AG09309 (cell line): ENCODE results near the gene MRC2.

Source experiments
- DNase-seq: peaks from one replicate; pipeline ENCODE4 v3.0.0-alpha.2; 2010; ENCODE audit warnings: low read depth
- H3K4me3 ChIP-seq: 2 replicates; pipeline ENCODE4 v1.5.1; 2011; ENCODE audit warnings: mild to moderate bottlenecking, low read depth, low read length, moderate library complexity; ENCODE audit not compliant: control insufficient read depth
- CTCF ChIP-seq: IDR thresholded peaks from 2 replicates; pipeline ENCODE4 v1.5.1; 2011; ENCODE audit warnings: mild to moderate bottlenecking, low read depth, low read length, inconsistent platforms; ENCODE audit not compliant: insufficient read depth, control insufficient read depth; ENCODE audit errors: missing control alignments

The MRC2 gene

GRCh38 chr17:62674841-62675240 lies 47.4 kb downstream of the MRC2 start:
- TF ChIP-seq CTCF = no peak
- DNase-seq = no peak
- no peak overlapping the region for H3K4me3 ChIP-seq

- no peak for TF ChIP-seq CTCF
- DNase-seq = no peak
- H3K4me3 ChIP-seq = no peak overlapping the region
Observed at GRCh38 chr17:62675260-62675659, 47.8 kb downstream of the MRC2 start.

- no peak overlapping the region for H3K4me3 ChIP-seq
- no peak for TF ChIP-seq CTCF
- DNase-seq = no peak
Observed at GRCh38 chr17:62675701-62676100, 48.2 kb downstream of the MRC2 start.

GRCh38 chr17:62676231-62676943 lies 48.9 kb downstream of the MRC2 start:
- TF ChIP-seq CTCF = no peak
- no peak overlapping the region for H3K4me3 ChIP-seq
- DNase-seq = no peak

GRCh38 chr17:62676952-62677596 lies 49.6 kb downstream of the MRC2 start:
- TF ChIP-seq CTCF = no peak
- no peak for DNase-seq
- H3K4me3 ChIP-seq = no peak overlapping the region

GRCh38 chr17:62678214-62678919 lies 50.9 kb downstream of the MRC2 start:
- no peak for DNase-seq
- TF ChIP-seq CTCF = no peak
- H3K4me3 ChIP-seq = no peak overlapping the region
